ENCODE data around the gene FRS3. TPM values are rescaled to one million over a fixed set of nuclear protein-coding genes. Genes with fewer than 3 reads are reported as not detected.
"Not testable (repeated sequence)": the region's sequence is repeated elsewhere in the genome, so short reads cannot be mapped to it uniquely, and the experiment has no call there.

Gene FRS3
- total RNA-seq, 5 donors from 2014 or later (not counting 1 experiment from before 2014, with no cell fraction given) = 5.2 to 10.4 (median 8.9) TPM

- WGBS (ENCODE audit: insufficient coverage) = 38% methylated on average over 3 of the region's 10 CpGs
- peaks cover 6 to 17% of the 10 kb centered on the region in 2 donors for H3K36me3 ChIP-seq (ENCODE audit: control insufficient read depth in 2 of 2, extremely low read depth in 1 of 2, insufficient read depth in 1 of 2, low read length in 1 of 2)
- Mint-ChIP-seq H3K9me3 (no peaks in the 10 kb centered on the region), H3K27me3 (no peaks in the 10 kb centered on the region), H3K4me1 (peaks cover 0 to 6% (median 3%) of the 10 kb centered on the region in 3 donors), H3K36me3 (peaks cover 15% of the 10 kb centered on the region), H3K4me3 (no peak overlapping the region), H3K27ac (peak overlapping the region; percentile 2 to 19)
- H3K27ac ChIP-seq (ENCODE audit: low read length) = no peak overlapping the region
- H3K4me3 ChIP-seq (ENCODE audit: control insufficient read depth in 1 of 2, extremely low read depth in 1 of 2, low read length in 1 of 2) = no peak overlapping the region
- no peaks in the 10 kb centered on the region for H3K27me3 ChIP-seq (replicated peaks in 1 of 2; ENCODE audit: control insufficient read depth in 2 of 2, extremely low read depth in 1 of 2, insufficient read depth in 2 of 2, low read length in 1 of 2)
- H3K9me3 ChIP-seq = no peaks in the 10 kb centered on the region
- ChIA-PET POLR2A (no interaction called here), CTCF (interaction anchor here in 1 of 2 donors (0.6 kb wide), 1 partner anchor 62 kb away, joined by 3 read pairs; no protein-coding TSS in a partner anchor)
- DNase-seq = no peak
- peaks cover 0 to 4% of the 10 kb centered on the region in 2 experiments for H3K4me1 ChIP-seq (ENCODE audit: control insufficient read depth in 1 of 2, extremely low read depth in 1 of 2, insufficient read depth in 2 of 2, low read length in 2 of 2)
- no peak for ATAC-seq (replicated peaks in 1 of 4)
Measured at GRCh38 chr6:41768545-41769308, 11.0 kb downstream of the FRS3 start.

DNA sequence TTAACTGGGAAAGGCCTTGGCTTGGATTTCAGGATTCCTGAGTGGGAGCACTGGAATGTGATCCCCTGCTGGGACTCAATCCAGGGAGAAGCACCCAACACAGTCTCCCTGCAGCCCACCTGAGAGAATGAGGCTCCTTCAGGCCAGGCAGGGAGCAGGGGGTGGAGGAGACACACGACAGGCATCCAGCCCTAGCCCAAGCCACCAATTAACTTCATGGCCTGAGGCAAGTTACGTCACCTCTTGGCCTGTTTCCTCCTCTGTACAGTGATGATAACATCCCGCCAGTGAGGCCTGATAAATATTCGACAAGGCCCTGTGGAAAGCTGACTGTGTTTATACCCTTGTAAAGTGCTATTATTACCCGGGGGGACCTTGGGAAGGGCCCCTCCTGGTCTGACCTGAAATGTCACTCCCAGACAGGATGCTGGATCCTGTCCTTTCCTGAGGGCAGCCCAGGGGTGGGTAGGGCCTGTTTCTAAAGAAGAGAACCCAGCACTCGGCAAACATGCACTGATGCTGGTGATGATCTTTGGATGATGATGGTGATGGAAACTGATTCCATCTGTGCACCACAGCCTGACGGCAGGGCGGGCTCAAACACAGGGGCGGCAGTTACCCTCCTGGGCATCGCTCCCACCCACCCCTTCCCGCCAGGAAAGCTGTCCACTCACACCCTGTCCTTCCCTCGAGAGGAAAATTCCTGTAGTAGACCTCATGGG, 12.4 kb downstream of the FRS3 start:
- no peak overlapping the region for H3K27ac ChIP-seq (ENCODE audit: low read length)
- peaks cover 13% of the 10 kb centered on the region for H3K36me3 Mint-ChIP-seq

GRCh38 chr6:41766043-41766664, 13.5 kb downstream of the FRS3 start:
- H3K27ac ChIP-seq (ENCODE audit: low read length); CTCF ChIA-PET; H3K4me1 ChIP-seq (ENCODE audit: control insufficient read depth in 1 of 2, extremely low read depth in 1 of 2, insufficient read depth in 2 of 2, low read length in 2 of 2); POLR2A ChIA-PET; H3K9me3 Mint-ChIP-seq; ATAC-seq (replicated peaks in 1 of 4); H3K4me3 ChIP-seq (ENCODE audit: control insufficient read depth in 1 of 2, extremely low read depth in 1 of 2, low read length in 1 of 2); H3K36me3 ChIP-seq (ENCODE audit: control insufficient read depth in 2 of 2, extremely low read depth in 1 of 2, insufficient read depth in 1 of 2, low read length in 1 of 2); H3K4me1 Mint-ChIP-seq; H3K27me3 Mint-ChIP-seq; H3K4me3 Mint-ChIP-seq; H3K9me3 ChIP-seq; DNase-seq; H3K27ac Mint-ChIP-seq; H3K27me3 ChIP-seq (replicated peaks in 1 of 2; ENCODE audit: control insufficient read depth in 2 of 2, extremely low read depth in 1 of 2, insufficient read depth in 2 of 2, low read length in 1 of 2); H3K36me3 Mint-ChIP-seq: not testable (repeated sequence)
- no CpG with 5 or more reads among the region's 4 CpGs for WGBS (ENCODE audit: insufficient coverage)

More for the DNA sequence above, 12.4 kb downstream of the FRS3 start:
- WGBS (ENCODE audit: insufficient coverage) = 80% methylated on average over 3 of the region's 12 CpGs
- peaks cover 0 to 3% of the 10 kb centered on the region in 2 donors for H3K27me3 Mint-ChIP-seq
- Histone ChIP-seq H3K4me1 (ENCODE audit: control insufficient read depth in 1 of 2, extremely low read depth in 1 of 2, insufficient read depth in 2 of 2, low read length in 2 of 2) (peaks cover 0 to 4% of the 10 kb centered on the region in 2 experiments), H3K27me3 (replicated peaks in 1 of 2; ENCODE audit: control insufficient read depth in 2 of 2, extremely low read depth in 1 of 2, insufficient read depth in 2 of 2, low read length in 1 of 2) (no peaks in the 10 kb centered on the region), H3K36me3 (ENCODE audit: control insufficient read depth in 2 of 2, extremely low read depth in 1 of 2, insufficient read depth in 1 of 2, low read length in 1 of 2) (peaks cover 0 to 13% of the 10 kb centered on the region in 2 donors), H3K9me3 (no peaks in the 10 kb centered on the region), H3K4me3 (ENCODE audit: control insufficient read depth in 1 of 2, extremely low read depth in 1 of 2, low read length in 1 of 2) (no peak overlapping the region)
- no peak overlapping the region for H3K4me3 Mint-ChIP-seq
- H3K27ac Mint-ChIP-seq = no peak overlapping the region
- H3K9me3 Mint-ChIP-seq = no peaks in the 10 kb centered on the region
- CTCF ChIA-PET = no interaction called here
- POLR2A ChIA-PET = no interaction called here
- peaks cover 0 to 6% (median 3%) of the 10 kb centered on the region in 3 donors for H3K4me1 Mint-ChIP-seq
- no peak for ATAC-seq (replicated peaks in 1 of 4)
- no peak for DNase-seq

GRCh38 chr6:41763470-41763869, 16.2 kb downstream of the FRS3 start:
- H3K36me3 Mint-ChIP-seq = no peaks in the 10 kb centered on the region
- ATAC-seq (replicated peaks in 1 of 4) = no peak
- WGBS (ENCODE audit: insufficient coverage) = 20% methylated on average over 2 of the region's 2 CpGs

GRCh38 chr6:41759905-41760579, 19.7 kb downstream of the FRS3 start:
- Histone ChIP-seq H3K27me3 (replicated peaks in 1 of 2; ENCODE audit: control insufficient read depth in 2 of 2, extremely low read depth in 1 of 2, insufficient read depth in 2 of 2, low read length in 1 of 2) (peaks cover 0 to 10% of the 10 kb centered on the region in 2 experiments), H3K4me3 (ENCODE audit: control insufficient read depth in 1 of 2, extremely low read depth in 1 of 2, low read length in 1 of 2) (no peak overlapping the region), H3K4me1 (ENCODE audit: control insufficient read depth in 1 of 2, extremely low read depth in 1 of 2, insufficient read depth in 2 of 2, low read length in 2 of 2) (peaks cover 2 to 3% of the 10 kb centered on the region in 2 experiments), H3K27ac (ENCODE audit: low read length) (no peak overlapping the region), H3K9me3 (no peaks in the 10 kb centered on the region), H3K36me3 (ENCODE audit: control insufficient read depth in 2 of 2, extremely low read depth in 1 of 2, insufficient read depth in 1 of 2, low read length in 1 of 2) (no peaks in the 10 kb centered on the region)
- H3K4me3 Mint-ChIP-seq = no peak overlapping the region
- POLR2A ChIA-PET = no interaction called here
- H3K27me3 Mint-ChIP-seq = peaks cover 0 to 3% of the 10 kb centered on the region in 2 donors
- no peak for DNase-seq
- no peaks in the 10 kb centered on the region for H3K36me3 Mint-ChIP-seq
- H3K9me3 Mint-ChIP-seq = no peaks in the 10 kb centered on the region
- peaks cover 0 to 3% (median 0%) of the 10 kb centered on the region in 3 donors for H3K4me1 Mint-ChIP-seq
- no peak for ATAC-seq (replicated peaks in 1 of 4)
- CTCF ChIA-PET = no interaction called here
- WGBS (ENCODE audit: insufficient coverage) = no CpG with 5 or more reads among the region's 2 CpGs
- H3K27ac Mint-ChIP-seq = no peak overlapping the region

More at GRCh38 chr6:41763470-41763869, 16.2 kb downstream of the FRS3 start:
- Mint-ChIP-seq H3K27me3 (peaks cover 0 to 3% of the 10 kb centered on the region in 2 donors), H3K27ac (no peak overlapping the region), H3K4me1 (peaks cover 0 to 6% (median 3%) of the 10 kb centered on the region in 3 donors), H3K4me3 (no peak overlapping the region), H3K9me3 (no peaks in the 10 kb centered on the region)
- ChIA-PET POLR2A (no interaction called here), CTCF (interaction anchor here in 1 of 2 donors (0.6 kb wide), 1 partner anchor 1831 kb away, joined by 3 read pairs; no protein-coding TSS in a partner anchor)
- H3K9me3 ChIP-seq = no peaks in the 10 kb centered on the region
- H3K27me3 ChIP-seq (replicated peaks in 1 of 2; ENCODE audit: control insufficient read depth in 2 of 2, extremely low read depth in 1 of 2, insufficient read depth in 2 of 2, low read length in 1 of 2) = peaks cover 0 to 2% of the 10 kb centered on the region in 2 experiments
- H3K27ac ChIP-seq (ENCODE audit: low read length) = no peak overlapping the region
- DNase-seq = no peak
- no peaks in the 10 kb centered on the region for H3K4me1 ChIP-seq (ENCODE audit: control insufficient read depth in 1 of 2, extremely low read depth in 1 of 2, insufficient read depth in 2 of 2, low read length in 2 of 2)
- no peaks in the 10 kb centered on the region for H3K36me3 ChIP-seq (ENCODE audit: control insufficient read depth in 2 of 2, extremely low read depth in 1 of 2, insufficient read depth in 1 of 2, low read length in 1 of 2)
- no peak overlapping the region for H3K4me3 ChIP-seq (ENCODE audit: control insufficient read depth in 1 of 2, extremely low read depth in 1 of 2, low read length in 1 of 2)

Data from T-cell (primary cell).